ENCODE results near the gene WIZ. TPM values are rescaled to one million over a fixed set of nuclear protein-coding genes. Genes with fewer than 3 reads are reported as not detected.

Gene WIZ
- total and polyA plus RNA-seq, 7 donors: 16.6 to 39.1 (median 22.9) TPM

DNA sequence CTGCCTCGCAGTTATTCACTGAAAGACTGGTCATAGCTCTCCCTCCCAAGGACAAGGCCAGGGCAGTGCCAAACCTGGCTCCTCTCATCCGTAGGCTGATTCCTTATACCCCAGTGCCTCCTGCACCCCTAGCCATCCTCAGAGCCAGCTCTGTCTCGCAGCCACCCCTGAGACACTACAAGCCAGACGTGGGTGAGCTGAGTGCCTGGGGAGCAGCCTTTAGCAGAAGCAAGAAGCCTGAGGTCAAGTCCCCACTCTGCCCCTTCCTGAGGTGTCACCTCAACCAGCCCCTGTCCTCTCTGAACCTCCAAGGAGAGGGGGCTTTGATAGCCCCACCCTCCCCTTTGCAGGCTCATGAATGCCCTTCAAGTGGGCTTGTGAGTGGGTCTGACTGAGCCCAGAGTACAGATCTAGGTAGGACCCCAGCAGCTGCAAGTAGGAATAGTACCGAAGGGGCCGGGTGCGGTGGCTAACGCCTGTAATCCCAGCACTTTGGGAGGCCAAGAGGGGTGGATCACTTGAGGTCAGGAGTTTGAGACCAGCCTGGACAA lies 16.2 kb downstream of the WIZ start:
- Histone ChIP-seq H3K4me3 (peak overlapping the region; percentile 83), H3K9me3 (no peaks in the 10 kb centered on the region), H3K27ac (peak overlapping the region; percentile 96), H3K36me3 (ENCODE audit: insufficient read depth in 1 of 2, low read depth in 1 of 2) (peaks cover 0 to 13% of the 10 kb centered on the region in 2 donors), H3K4me1 (peaks cover 31% of the 10 kb centered on the region), H3K27me3 (ENCODE audit: insufficient read depth in 3 of 3, low read length in 2 of 3) (no peaks in the 10 kb centered on the region)
- TF ChIP-seq, protein P1, sequence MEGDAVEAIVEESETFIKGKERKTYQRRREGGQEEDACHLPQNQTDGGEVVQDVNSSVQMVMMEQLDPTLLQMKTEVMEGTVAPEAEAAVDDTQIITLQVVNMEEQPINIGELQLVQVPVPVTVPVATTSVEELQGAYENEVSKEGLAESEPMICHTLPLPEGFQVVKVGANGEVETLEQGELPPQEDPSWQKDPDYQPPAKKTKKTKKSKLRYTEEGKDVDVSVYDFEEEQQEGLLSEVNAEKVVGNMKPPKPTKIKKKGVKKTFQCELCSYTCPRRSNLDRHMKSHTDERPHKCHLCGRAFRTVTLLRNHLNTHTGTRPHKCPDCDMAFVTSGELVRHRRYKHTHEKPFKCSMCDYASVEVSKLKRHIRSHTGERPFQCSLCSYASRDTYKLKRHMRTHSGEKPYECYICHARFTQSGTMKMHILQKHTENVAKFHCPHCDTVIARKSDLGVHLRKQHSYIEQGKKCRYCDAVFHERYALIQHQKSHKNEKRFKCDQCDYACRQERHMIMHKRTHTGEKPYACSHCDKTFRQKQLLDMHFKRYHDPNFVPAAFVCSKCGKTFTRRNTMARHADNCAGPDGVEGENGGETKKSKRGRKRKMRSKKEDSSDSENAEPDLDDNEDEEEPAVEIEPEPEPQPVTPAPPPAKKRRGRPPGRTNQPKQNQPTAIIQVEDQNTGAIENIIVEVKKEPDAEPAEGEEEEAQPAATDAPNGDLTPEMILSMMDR (IDR thresholded peaks at IDR 0.05): no peak
- DNase-seq (peak in 1 of 2 donors; percentile 33), ATAC-seq (no peak)
- 60 to 77% (median 71%) methylated on average over 8 of the region's 8 CpGs for WGBS, 3 donors
- intact Hi-C loops (cut with DNase I): loop anchor here in 1 of 2 donors (10.0 kb wide), 1 partner anchor 179 kb away; no protein-coding TSS in a partner anchor

DNA sequence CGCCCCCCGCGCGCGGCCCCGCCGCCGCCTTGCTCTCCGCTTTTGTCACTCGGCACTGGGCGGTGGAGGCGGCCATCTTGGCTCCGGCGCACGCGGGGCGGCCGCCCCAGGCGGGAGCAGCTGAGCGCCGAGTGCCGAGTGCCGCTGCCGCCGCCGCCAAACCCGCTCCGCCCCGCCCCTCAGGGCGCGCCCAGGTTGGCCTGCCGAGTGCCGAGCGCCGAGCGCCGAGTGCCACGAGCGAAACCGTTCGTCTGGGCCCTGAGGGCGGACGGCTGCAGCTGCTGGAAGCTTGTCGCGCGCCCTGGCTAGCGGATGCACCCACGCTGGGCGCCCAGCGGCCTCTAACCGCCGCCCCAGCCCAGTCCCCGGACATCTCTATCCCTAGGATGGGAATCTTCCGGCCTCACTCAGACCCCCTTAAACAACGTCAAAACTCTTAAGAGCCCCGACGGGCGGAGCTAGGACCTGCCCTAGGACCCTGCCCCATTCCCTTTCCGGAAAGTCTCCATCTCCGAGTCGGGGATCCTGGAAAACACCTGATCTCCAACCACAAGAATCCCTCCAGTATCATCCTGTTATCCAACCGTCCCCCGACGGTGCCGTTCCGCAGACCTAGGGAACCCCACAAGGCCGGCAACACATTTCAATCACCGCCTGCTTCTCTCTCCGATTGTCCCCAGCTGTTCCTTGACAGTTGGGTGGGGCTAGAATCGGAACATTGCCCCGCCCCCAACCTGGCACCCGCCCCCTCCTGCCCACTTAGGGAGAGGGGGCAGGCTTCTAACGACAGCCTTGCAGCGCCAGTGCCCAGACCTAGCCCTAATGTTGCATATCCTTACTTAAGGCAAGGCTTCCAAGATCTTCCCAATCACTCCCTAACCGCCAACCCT lies 16.9 kb downstream of the WIZ start:
- ATAC-seq: peak; percentile 91 to 97 (median 92)
- DNase-seq: peak; percentile 95 to 97

DNA sequence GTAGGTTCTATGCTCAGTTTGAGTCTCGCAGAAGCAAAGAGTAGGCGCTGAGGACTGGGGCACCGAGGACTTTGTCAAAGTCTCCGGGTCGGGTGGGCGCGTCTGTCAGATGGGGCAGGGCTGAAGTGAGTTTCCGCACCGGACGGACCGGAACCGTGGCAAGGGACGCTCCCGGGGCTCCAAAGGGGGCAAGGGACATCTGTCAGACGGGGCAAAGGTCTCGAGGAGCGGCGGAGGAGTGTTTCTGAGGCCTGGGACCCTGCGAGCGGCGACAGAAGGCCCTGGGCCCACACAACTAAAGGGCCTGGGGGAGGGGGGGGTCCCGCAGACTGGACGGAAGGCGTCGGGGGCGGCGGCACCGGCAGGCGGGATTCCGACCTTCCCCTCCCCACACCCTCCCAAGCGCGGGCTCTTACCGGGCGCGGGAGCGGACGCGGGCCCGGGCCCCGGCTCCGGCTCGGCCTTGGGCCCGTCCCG lies 17.7 kb downstream of the WIZ start:
- DNase-seq (no peak), ATAC-seq (no peak)
- peaks cover 18% of the 10 kb centered on the region for H3K4me1 ChIP-seq
- H3K4me3 ChIP-seq: peak overlapping the region; percentile 70
- TF ChIP-seq, protein P1 (IDR thresholded peaks at IDR 0.05): no peak
- intact Hi-C loops (cut with DNase I): loop anchor here in 1 of 2 donors (10.0 kb wide), 1 partner anchor 177 kb away; no protein-coding TSS in a partner anchor
- no peaks in the 10 kb centered on the region for H3K27me3 ChIP-seq (ENCODE audit: insufficient read depth in 3 of 3, low read length in 2 of 3)
- WGBS, 3 donors: 0 to 1% (median 0%) methylated on average over 21 to 44 of the region's 44 CpGs
- peaks cover 0 to 29% of the 10 kb centered on the region in 2 donors for H3K36me3 ChIP-seq (ENCODE audit: insufficient read depth in 1 of 2, low read depth in 1 of 2)
- H3K27ac ChIP-seq: peak overlapping the region; percentile 82
- H3K9me3 ChIP-seq: no peaks in the 10 kb centered on the region

More for the DNA sequence above, 16.9 kb downstream of the WIZ start:
- 1 to 2% (median 1%) methylated on average over 38 to 75 of the region's 75 CpGs for WGBS, 3 donors
- Histone ChIP-seq H3K4me3 (peak overlapping the region; percentile 83), H3K27me3 (ENCODE audit: insufficient read depth in 3 of 3, low read length in 2 of 3) (no peaks in the 10 kb centered on the region), H3K4me1 (peaks cover 25% of the 10 kb centered on the region), H3K27ac (peak overlapping the region; percentile 96), H3K36me3 (ENCODE audit: insufficient read depth in 1 of 2, low read depth in 1 of 2) (peaks cover 0 to 20% of the 10 kb centered on the region in 2 donors), H3K9me3 (no peaks in the 10 kb centered on the region)
- TF ChIP-seq, protein P1 (IDR thresholded peaks at IDR 0.05): no peak
- intact Hi-C loops (cut with DNase I): loop anchor here in 1 of 2 donors (10.0 kb wide), 1 partner anchor 178 kb away; no protein-coding TSS in a partner anchor

DNA sequence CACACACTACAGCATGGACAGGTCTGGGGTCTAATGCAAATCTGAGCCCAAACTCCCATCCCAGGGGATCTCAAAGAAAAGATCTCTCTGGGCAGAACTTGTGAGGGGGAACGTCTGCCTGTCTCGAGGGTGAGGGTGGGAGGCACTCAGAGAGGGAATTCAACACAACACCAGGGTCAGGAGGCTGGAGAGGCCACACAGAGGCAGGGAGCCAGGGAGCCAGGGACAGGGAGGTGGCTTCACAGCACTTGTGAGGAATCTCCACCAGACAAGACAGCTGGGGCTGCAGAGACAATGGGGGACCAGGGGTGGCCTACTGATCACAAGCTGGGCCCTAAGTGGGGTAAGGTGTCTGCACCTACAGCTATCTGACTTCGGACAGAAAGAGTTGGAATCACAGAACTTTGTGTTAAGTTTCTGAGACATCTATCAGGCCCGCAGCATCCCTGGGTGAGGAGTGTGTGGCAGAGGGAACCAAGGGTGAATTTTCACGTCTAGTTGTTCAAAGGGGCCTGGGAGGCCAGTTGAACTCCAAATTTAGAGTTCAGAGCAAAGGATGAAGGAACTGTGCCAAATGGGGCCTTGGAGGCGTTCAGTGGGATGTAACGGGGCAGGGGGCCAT lies 18.2 kb downstream of the WIZ start:
- intact Hi-C loops (cut with DNase I): loop anchor here in 1 of 2 donors (2.0 to 10.0 kb wide), 2 partner anchors 31 to 177 kb away; no protein-coding TSS in a partner anchor
- Histone ChIP-seq H3K27me3 (ENCODE audit: insufficient read depth in 3 of 3, low read length in 2 of 3) (no peaks in the 10 kb centered on the region), H3K36me3 (ENCODE audit: insufficient read depth in 1 of 2, low read depth in 1 of 2) (peaks cover 3 to 34% of the 10 kb centered on the region in 2 donors), H3K4me1 (peaks cover 18% of the 10 kb centered on the region), H3K27ac (peak overlapping the region; percentile 82), H3K9me3 (no peaks in the 10 kb centered on the region), H3K4me3 (peak overlapping the region; percentile 70)
- peak in 1 of 2 donors; percentile 34 for DNase-seq
- 14 to 16% (median 14%) methylated on average over 7 of the region's 7 CpGs for WGBS, 3 donors
- TF ChIP-seq, protein P1 (IDR thresholded peaks at IDR 0.05): no peak
- no peak for ATAC-seq

Measured in psoas muscle (tissue), 8 donors.